LNCAP (cell line): ENCODE measurements around the gene OCLN.
"Not testable (repeated sequence)": the region's sequence is repeated elsewhere in the genome, so short reads cannot be mapped to it uniquely, and the experiment has no call there.

ENCODE experiments used
- TF ChIP-seq, protein P1 (sequence below): fragments of 450-650 bp; IDR thresholded peaks from 2 replicates; pipeline ENCODE4 v1.5.1; 2017; ENCODE audit warnings: mild to moderate bottlenecking

The OCLN gene

DNA sequence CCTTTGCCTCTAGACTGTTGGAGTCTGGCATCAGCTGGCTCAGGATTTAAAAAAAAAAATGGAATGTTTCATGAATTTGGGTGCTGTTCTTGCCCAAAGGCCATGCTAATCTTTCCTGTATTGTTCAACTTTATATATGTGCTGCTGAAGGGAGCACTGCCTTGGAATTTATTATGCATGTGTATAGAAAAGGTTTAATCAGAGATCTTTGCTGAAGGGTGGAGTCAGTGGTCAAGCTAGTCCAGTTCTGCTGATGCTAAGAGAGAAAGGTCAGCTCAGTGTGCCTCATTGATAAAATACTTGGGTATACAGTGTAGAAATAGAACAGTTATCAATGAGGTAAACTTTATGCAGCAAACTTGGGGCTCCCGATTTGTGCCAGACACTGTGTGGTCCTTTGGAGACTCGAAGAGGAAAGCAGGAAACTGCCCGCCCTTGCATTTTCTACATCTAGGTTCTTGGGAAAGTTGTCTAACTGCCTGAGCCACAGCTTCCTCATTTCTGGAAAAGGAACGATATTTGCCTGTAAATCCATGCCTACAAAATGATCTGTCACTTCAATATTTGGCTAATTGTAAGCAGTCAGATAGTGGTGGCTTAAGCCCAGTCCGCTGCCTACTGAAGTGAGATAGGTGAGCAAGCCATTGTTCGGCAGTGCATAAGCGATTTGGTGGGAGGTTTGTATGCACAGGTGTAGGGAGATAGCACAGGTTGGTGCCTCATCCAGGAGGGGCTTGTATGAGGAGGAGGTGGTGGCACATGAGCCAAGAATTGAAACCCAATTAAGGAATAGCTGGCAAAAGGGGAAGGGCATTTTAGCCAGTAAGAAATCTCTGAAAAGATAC is 38.2 kb downstream of the OCLN start:
- TF ChIP-seq, protein P1, sequence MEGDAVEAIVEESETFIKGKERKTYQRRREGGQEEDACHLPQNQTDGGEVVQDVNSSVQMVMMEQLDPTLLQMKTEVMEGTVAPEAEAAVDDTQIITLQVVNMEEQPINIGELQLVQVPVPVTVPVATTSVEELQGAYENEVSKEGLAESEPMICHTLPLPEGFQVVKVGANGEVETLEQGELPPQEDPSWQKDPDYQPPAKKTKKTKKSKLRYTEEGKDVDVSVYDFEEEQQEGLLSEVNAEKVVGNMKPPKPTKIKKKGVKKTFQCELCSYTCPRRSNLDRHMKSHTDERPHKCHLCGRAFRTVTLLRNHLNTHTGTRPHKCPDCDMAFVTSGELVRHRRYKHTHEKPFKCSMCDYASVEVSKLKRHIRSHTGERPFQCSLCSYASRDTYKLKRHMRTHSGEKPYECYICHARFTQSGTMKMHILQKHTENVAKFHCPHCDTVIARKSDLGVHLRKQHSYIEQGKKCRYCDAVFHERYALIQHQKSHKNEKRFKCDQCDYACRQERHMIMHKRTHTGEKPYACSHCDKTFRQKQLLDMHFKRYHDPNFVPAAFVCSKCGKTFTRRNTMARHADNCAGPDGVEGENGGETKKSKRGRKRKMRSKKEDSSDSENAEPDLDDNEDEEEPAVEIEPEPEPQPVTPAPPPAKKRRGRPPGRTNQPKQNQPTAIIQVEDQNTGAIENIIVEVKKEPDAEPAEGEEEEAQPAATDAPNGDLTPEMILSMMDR, result no peak

GRCh38 chr5:69531406-69531801 is 38.8 kb downstream of the OCLN start:
- TF ChIP-seq, protein P1, result no peak

GRCh38 chr5:69559908-69560330 is 67.3 kb downstream of the OCLN start, which contains the start of gene GTF2H2C:
GTF2H2C (plus strand) TSS chr5:69560191; CDS start chr5:69565133, 4,942 bp downstream.
- TF ChIP-seq, protein P1, result not testable (repeated sequence)
